ENCODE measurements around the gene C17orf67. TPM values are rescaled to one million over a fixed set of nuclear protein-coding genes. Genes with fewer than 3 reads are reported as not detected.

C17orf67 gene
- total RNA-seq, 3 donors from 2014 or later: 0.48 to 2.3 (median 2.0) TPM

Other genes with a start within 250 kb of the C17orf67 start
- gene NOG, start 240.2 kb downstream of the C17orf67 start, total RNA-seq: 1 to 10 TPM in 1 of 3 donors, under 1 TPM in 2; 0.48 to 1.6 (median 0.88) TPM
- gene DGKE, start 231 bp upstream of the C17orf67 start, total RNA-seq: 10 to 100 TPM in 2 of 3 donors, 1 to 10 TPM in 1; 7.0 to 13.8 (median 11.9) TPM
- 10 to 100 TPM; 29.9 to 61.0 (median 37.1) TPM for gene TRIM25, start 80.1 kb upstream of the C17orf67 start, total RNA-seq
- 10 to 100 TPM in 2 of 3 donors, 1 to 10 TPM in 1; 8.8 to 23.0 (median 16.7) TPM for gene COIL, start 127.1 kb upstream of the C17orf67 start, total RNA-seq
- gene SCPEP1, start 144.2 kb upstream of the C17orf67 start, total RNA-seq: 100 to 1,000 TPM in 2 of 3 donors, 10 to 100 TPM in 1; 55.4 to 264 (median 146) TPM